Neural progenitor cell (in vitro differentiated cells): Measurements from ENCODE around the gene ADARB2.

ENCODE experiments used
- CTCF ChIP-seq: fragments of 200-600 bp; sonication (generic); IDR thresholded peaks from 2 replicates; pipeline ENCODE4 v1.5.1; 2017; ENCODE audit warnings: antibody characterized with exemption, mild to moderate bottlenecking
- EZH2 ChIP-seq: fragments of 200-600 bp; sonication (generic); IDR thresholded peaks from 2 replicates; pipeline ENCODE4 v1.6.1; 2017; ENCODE audit warnings: antibody characterized with exemption, mild to moderate bottlenecking, moderate library complexity

DNA sequence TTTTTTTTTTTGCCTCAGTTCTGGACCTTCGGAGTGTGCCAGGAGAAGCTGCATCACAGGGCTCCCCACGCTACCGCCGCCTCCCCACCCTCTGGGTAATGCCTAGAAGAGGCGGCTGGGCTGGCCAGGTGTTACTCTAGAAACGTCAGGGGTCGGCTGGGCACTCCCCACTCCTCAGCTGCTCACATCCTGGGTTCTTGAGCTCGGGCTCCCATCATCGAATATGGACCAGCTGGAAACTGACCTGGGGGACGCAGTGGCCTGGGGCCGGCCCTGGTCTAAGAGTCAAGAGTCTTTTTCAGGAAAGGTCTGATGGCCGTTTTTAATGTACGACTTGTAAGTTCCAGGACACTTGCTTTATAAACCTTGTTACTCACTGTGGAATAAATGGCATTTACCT lies 354.6 kb downstream of the ADARB2 start:
- TF ChIP-seq CTCF, result no peak
- TF ChIP-seq EZH2, result no peak
